Prostate gland (tissue), 2 donors: Measurements from ENCODE around the gene ARHGAP25. TPM values are rescaled to one million over a fixed set of nuclear protein-coding genes. Genes with fewer than 3 reads are reported as not detected.
A peak's percentile ranks its signal among the peaks of the same experiment; 100 is the strongest.

Experiments
- DNase-seq: peaks from one replicate; pipeline ENCODE4 v3.0.0-alpha.2; 2019; ENCODE audit warnings: low spot score
- H3K27ac ChIP-seq, 2 donors: fragments of 200-600 bp; sonication (generic); 2 replicates each; pipeline ENCODE4 v1.5.1; 2017 to 2019
- H3K27me3 ChIP-seq: fragments of 200-600 bp; sonication (generic); replicated peaks from 2 replicates; pipeline ENCODE4 v1.5.1; 2019; ENCODE audit not compliant: insufficient read depth
- H3K36me3 ChIP-seq, 2 donors: fragments of 200-600 bp; sonication (generic); 1 replicate in 1 of 2; 2 replicates in 1 of 2; pipeline versions ENCODE4 v1.5.1 to v1.8.1; 2017 to 2019
- H3K4me1 ChIP-seq: fragments of 200-600 bp; sonication (generic); replicated peaks from 2 replicates; pipeline ENCODE4 v1.5.1; 2019
- H3K4me3 ChIP-seq, 2 donors: fragments of 200-600 bp; sonication (generic); 2 replicates each; pipeline ENCODE4 v1.5.1; 2017 to 2019
- H3K9me3 ChIP-seq: fragments of 200-600 bp; sonication (generic); 2 replicates; pipeline ENCODE4 v1.5.1; 2017
- POLR2A ChIP-seq: fragments of 450-650 bp; IDR thresholded peaks from one replicate; pipeline ENCODE4 v1.6.1; 2016; ENCODE audit warnings: antibody characterized with exemption, mild to moderate bottlenecking
- POLR2AphosphoS5 ChIP-seq: sonication (generic); formaldehyde crosslinking; IDR thresholded peaks from one replicate; pipeline ENCODE4 v1.6.1; 2017; ENCODE audit warnings: antibody characterized with exemption
- WGBS: methylation state at CpG from one replicate; pipeline ENCODE4 v1.1.5; 2018; 5-methylcytosine and 5-hydroxymethylcytosine counted together
- intact Hi-C: fragments of 100-400 bp; cut with DNase I; formaldehyde crosslinking; loops from one replicate; pipeline ENCODE4 v1.14.2; 2022
- total RNA-seq, 2 donors: library from RNA; depleted of rRNA; stranded (reverse); fragments of >200 nt; gene quantifications; one replicate each; pipeline ENCODE4 v1.1.0, GENCODE V29; 2016
- TF ChIP-seq, protein P1 (sequence below), 4 experiments: fragments of 200-600 bp in 2 of 4; fragments of 450-650 bp in 2 of 4; sonication (generic) in 2 of 4; IDR thresholded peaks; 1 replicate in 3 of 4; 2 replicates in 1 of 4; pipeline ENCODE4 v1.5.1; 2016 to 2019; ENCODE audit warnings: antibody characterized with exemption in 4 of 4, mild to moderate bottlenecking in 2 of 4, moderate library complexity in 2 of 4

The ARHGAP25 gene
- total RNA-seq, 2 donors from 2014 or later = 5.0 to 6.2 TPM

DNA sequence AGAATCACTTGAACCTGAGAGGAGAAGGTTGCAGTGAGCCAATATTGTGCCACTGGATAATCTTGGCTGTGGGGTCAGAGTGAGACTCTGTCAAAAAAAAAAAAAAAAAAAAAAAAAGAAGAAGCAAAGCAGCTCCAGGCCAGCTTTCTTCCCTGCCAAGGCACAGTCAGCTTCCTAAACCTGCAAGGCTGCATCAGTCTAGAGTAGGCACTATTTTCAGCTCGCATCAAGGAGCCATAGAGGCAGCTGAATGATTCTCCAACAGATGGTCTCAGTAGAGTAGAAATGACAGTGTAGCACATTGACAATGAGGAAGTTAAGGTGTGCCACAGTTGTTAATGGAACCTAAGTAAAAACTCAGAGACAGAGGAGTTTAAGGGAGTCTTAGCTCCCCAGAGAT, 101.0 kb downstream of the ARHGAP25 start:
- intact Hi-C loops = loop anchor here (10.0 kb wide), 1 partner anchor 81 kb away; no protein-coding TSS in a partner anchor
- no peak overlapping the region for H3K4me3 ChIP-seq
- H3K27me3 ChIP-seq = no peaks in the 10 kb centered on the region
- H3K9me3 ChIP-seq = no peaks in the 10 kb centered on the region
- DNase-seq = no peak
- H3K27ac ChIP-seq = no peak overlapping the region
- TF ChIP-seq POLR2A = no peak
- TF ChIP-seq, protein P1, sequence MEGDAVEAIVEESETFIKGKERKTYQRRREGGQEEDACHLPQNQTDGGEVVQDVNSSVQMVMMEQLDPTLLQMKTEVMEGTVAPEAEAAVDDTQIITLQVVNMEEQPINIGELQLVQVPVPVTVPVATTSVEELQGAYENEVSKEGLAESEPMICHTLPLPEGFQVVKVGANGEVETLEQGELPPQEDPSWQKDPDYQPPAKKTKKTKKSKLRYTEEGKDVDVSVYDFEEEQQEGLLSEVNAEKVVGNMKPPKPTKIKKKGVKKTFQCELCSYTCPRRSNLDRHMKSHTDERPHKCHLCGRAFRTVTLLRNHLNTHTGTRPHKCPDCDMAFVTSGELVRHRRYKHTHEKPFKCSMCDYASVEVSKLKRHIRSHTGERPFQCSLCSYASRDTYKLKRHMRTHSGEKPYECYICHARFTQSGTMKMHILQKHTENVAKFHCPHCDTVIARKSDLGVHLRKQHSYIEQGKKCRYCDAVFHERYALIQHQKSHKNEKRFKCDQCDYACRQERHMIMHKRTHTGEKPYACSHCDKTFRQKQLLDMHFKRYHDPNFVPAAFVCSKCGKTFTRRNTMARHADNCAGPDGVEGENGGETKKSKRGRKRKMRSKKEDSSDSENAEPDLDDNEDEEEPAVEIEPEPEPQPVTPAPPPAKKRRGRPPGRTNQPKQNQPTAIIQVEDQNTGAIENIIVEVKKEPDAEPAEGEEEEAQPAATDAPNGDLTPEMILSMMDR (IDR thresholded peaks at IDR 0.05) = no peak
- TF ChIP-seq POLR2AphosphoS5 = no peak
- 95% methylated on average over 1 of the region's 1 CpG for WGBS
- H3K36me3 ChIP-seq = no peaks in the 10 kb centered on the region
- no peaks in the 10 kb centered on the region for H3K4me1 ChIP-seq

- no peak overlapping the region for H3K27ac ChIP-seq
- H3K36me3 ChIP-seq = no peaks in the 10 kb centered on the region
- no peak overlapping the region for H3K4me3 ChIP-seq
- no peaks in the 10 kb centered on the region for H3K27me3 ChIP-seq
- WGBS = 86% methylated on average over 15 of the region's 15 CpGs
- no peaks in the 10 kb centered on the region for H3K9me3 ChIP-seq
- intact Hi-C loops = loop anchor here (10.0 kb wide), 1 partner anchor 83 kb away; no protein-coding TSS in a partner anchor
- TF ChIP-seq POLR2AphosphoS5 (no peak), POLR2A (no peak)
- TF ChIP-seq, protein P1 (IDR thresholded peaks at IDR 0.05) = peak in 3 of 4 experiments; percentile 11 to 19 (median 14)
- H3K4me1 ChIP-seq = no peaks in the 10 kb centered on the region
- no peak for DNase-seq
These were observed 102.7 kb downstream of the ARHGAP25 start for GRCh38 chr2:68837164-68837860.

DNA sequence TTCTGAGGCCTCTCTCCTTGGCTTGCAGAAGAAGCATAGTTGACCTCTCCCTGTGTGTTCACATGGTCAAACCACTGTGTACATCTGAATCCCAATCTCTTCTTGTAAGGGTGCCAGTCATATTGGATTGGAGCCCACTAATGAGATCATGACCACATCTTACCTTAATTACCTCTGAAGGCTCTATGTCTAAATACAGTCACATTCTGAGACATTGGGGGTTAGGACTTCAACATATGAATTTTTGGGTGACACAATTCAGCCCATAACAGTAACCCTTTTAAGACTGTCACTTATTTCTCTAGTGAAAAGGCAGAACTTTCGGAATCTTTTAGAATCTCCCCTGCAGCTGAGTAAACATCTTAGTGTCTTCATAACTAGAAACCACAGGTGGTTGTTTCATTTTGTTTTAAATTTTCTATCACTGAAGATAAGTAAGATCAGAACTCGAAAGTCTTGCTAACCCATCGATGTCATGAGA, 103.3 kb downstream of the ARHGAP25 start:
- H3K36me3 ChIP-seq = no peaks in the 10 kb centered on the region

GRCh38 chr2:68838641-68839040, 104.0 kb downstream of the ARHGAP25 start:
- intact Hi-C loops = loop anchor here (10.0 kb wide), 1 partner anchor 84 kb away; no protein-coding TSS in a partner anchor
- Histone ChIP-seq H3K4me3 (no peak overlapping the region), H3K27ac (no peak overlapping the region), H3K36me3 (no peaks in the 10 kb centered on the region), H3K27me3 (no peaks in the 10 kb centered on the region), H3K9me3 (no peaks in the 10 kb centered on the region), H3K4me1 (no peaks in the 10 kb centered on the region)
- 91% methylated on average over 10 of the region's 10 CpGs for WGBS
- TF ChIP-seq POLR2AphosphoS5 (no peak), POLR2A (no peak)
- TF ChIP-seq, protein P1 (IDR thresholded peaks at IDR 0.05) = no peak
- DNase-seq = no peak

More for the DNA sequence above, 103.3 kb downstream of the ARHGAP25 start:
- intact Hi-C loops = loop anchor here (10.0 kb wide), 1 partner anchor 83 kb away; no protein-coding TSS in a partner anchor
- no peak for TF ChIP-seq POLR2AphosphoS5
- 50% methylated on average over 3 of the region's 3 CpGs for WGBS
- no peaks in the 10 kb centered on the region for H3K27me3 ChIP-seq
- no peaks in the 10 kb centered on the region for H3K4me1 ChIP-seq
- no peak overlapping the region for H3K4me3 ChIP-seq
- H3K9me3 ChIP-seq = no peaks in the 10 kb centered on the region
- no peak overlapping the region for H3K27ac ChIP-seq
- DNase-seq = no peak

- Histone ChIP-seq H3K36me3 (no peaks in the 10 kb centered on the region), H3K27me3 (no peaks in the 10 kb centered on the region), H3K4me3 (no peak overlapping the region), H3K9me3 (no peaks in the 10 kb centered on the region), H3K4me1 (no peaks in the 10 kb centered on the region), H3K27ac (no peak overlapping the region)
- intact Hi-C loops = loop anchor here (10.0 kb wide), 1 partner anchor 85 kb away; no protein-coding TSS in a partner anchor
- WGBS = 93% methylated on average over 2 of the region's 2 CpGs
- no peak for DNase-seq
- TF ChIP-seq, protein P1 (IDR thresholded peaks at IDR 0.05) = peak in 1 of 4 experiments; percentile 37
- no peak for TF ChIP-seq POLR2A
These were observed 104.7 kb downstream of the ARHGAP25 start for GRCh38 chr2:68839260-68839833.
